B cell (primary cell): ENCODE results near the gene HPS1.

Experiments
- CTCF ChIP-seq: fragments of 200-600 bp; IDR thresholded peaks from one replicate; pipeline ENCODE4 v1.8.0; 2022; ENCODE audit warnings: antibody characterized with exemption, mild to moderate bottlenecking
- EZH2 ChIP-seq: IDR thresholded peaks from 2 replicates; pipeline ENCODE4 v1.6.1; 2012; ENCODE audit warnings: borderline replicate concordance, low read depth, mild to moderate bottlenecking, moderate library complexity, low read length; ENCODE audit not compliant: insufficient read depth, poor library complexity, severe bottlenecking

- TF ChIP-seq CTCF (no peak), EZH2 (no peak)
Measured at GRCh38 chr10:98429320-98430072, 17.2 kb downstream of the HPS1 start.
